H7 (cell line): Measurements from ENCODE around the gene LRRC1. TPM values are rescaled to one million over a fixed set of nuclear protein-coding genes. Genes with fewer than 3 reads are reported as not detected.

Source experiments
- DNase-seq: peaks from one replicate; pipeline ENCODE4 v3.0.0; 2012
- H3K27me3 ChIP-seq: 2 replicates; pipeline ENCODE4 v1.6.0; 2011; ENCODE audit warnings: mild to moderate bottlenecking, low read length; ENCODE audit not compliant: control insufficient read depth, insufficient read depth
- H3K36me3 ChIP-seq: replicated peaks from 2 replicates; pipeline ENCODE4 v1.5.1; 2011; ENCODE audit warnings: low read length; ENCODE audit not compliant: control insufficient read depth, insufficient read depth
- H3K4me3 ChIP-seq: 2 replicates; pipeline ENCODE4 v1.5.1; 2011; ENCODE audit warnings: low read depth, mild to moderate bottlenecking, control low read depth, low read length, moderate library complexity; ENCODE audit not compliant: insufficient read depth
- total RNA-seq: library from RNA; depleted of rRNA; stranded (reverse); fragments of >200 nt; shearing (Covaris generic); gene quantifications from 2 replicates; pipeline ENCODE4 v1.2.3, GENCODE V29; 2014

The LRRC1 gene
- total RNA-seq, 1 experiment from 2014 or later: 10.1 TPM

- Histone ChIP-seq H3K27me3 (no peaks in the 10 kb centered on the region), H3K4me3 (no peak overlapping the region), H3K36me3 (no peaks in the 10 kb centered on the region)
- DNase-seq: no peak
These were observed 39.3 kb downstream of the LRRC1 start for GRCh38 chr6:53834132-53834531.

GRCh38 chr6:53837865-53838769 is 43.3 kb downstream of the LRRC1 start:
- Histone ChIP-seq H3K36me3 (no peaks in the 10 kb centered on the region), H3K27me3 (no peaks in the 10 kb centered on the region), H3K4me3 (no peak overlapping the region)
- DNase-seq: no peak

GRCh38 chr6:53840027-53840426 is 45.2 kb downstream of the LRRC1 start:
- no peaks in the 10 kb centered on the region for H3K36me3 ChIP-seq
- no peak overlapping the region for H3K4me3 ChIP-seq
- no peak for DNase-seq
- no peaks in the 10 kb centered on the region for H3K27me3 ChIP-seq

DNA sequence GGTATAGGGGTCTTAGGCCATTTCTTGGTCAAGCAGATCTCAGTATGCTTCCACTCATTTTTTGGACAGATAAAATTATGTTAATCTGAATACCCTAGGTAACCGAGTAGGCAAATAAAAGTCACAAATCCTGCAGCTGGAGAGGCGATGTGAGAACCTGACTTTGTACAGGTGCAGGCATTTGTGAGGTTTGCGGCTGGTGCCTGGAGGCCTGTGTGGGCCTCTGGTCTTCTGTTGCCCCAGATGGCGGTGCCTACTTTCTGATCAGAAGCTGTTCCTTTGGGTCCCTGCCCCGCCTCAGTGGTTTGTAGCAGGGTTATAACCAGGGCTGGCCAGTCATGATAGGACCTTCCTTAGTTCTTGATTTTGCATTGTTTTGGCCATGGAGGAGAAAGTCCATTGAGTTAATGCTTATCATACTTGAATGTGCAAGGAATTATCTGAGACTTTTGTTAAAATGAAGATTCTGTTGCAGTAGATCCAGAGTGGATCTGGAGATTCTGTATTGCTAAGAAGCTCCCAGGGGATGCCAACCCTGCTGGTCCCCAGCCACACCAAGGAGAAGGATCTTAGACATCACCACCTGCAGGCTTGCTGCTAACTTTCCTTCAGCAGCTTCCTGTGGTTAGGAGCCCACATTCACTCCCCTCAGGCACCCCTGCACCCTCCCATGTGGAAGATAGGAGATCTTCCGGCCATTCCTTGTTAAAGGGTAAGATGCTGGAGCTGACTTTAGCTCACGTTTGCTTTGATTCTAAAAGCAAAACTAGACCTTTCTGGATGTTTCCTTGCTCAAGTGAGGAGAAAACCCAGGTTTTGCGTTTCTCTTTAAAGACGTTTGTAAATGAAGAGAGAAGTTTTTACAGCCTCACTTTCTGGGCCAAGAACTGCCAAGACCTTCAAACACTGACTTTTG is 50.7 kb downstream of the LRRC1 start:
- no peak for DNase-seq
- H3K27me3 ChIP-seq: no peaks in the 10 kb centered on the region
- no peaks in the 10 kb centered on the region for H3K36me3 ChIP-seq
- H3K4me3 ChIP-seq: no peak overlapping the region

- Histone ChIP-seq H3K4me3 (no peak overlapping the region), H3K36me3 (no peaks in the 10 kb centered on the region), H3K27me3 (no peaks in the 10 kb centered on the region)
- DNase-seq: no peak
These were observed 51.4 kb downstream of the LRRC1 start for GRCh38 chr6:53846250-53846649.

DNA sequence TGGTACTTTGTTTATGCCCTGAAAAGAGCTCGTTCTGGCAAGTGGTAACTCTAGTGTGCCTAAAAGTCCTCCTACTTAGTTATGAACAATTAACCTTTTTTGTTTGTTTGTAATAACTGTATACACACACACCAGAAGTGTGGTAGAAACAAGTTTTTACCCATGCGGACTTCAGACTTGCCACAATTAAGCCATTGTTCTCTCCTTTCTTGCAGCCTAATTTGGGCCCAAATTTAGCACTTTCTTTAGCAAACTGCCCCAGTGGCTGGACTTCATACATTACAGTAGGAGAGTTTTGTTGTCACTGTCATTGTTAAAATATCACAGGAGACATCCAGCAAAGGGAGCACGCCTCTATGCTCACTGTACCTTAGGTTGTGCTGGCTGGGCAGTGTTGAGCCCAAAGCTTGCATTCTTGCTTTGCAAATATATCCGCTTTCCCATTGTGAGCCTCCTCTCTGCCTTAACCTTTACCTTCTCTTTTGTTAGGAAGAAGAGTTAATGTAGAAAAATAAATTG is 53.0 kb downstream of the LRRC1 start:
- no peak for DNase-seq
- Histone ChIP-seq H3K27me3 (no peaks in the 10 kb centered on the region), H3K36me3 (no peaks in the 10 kb centered on the region), H3K4me3 (no peak overlapping the region)

GRCh38 chr6:53850527-53850926 is 55.7 kb downstream of the LRRC1 start:
- Histone ChIP-seq H3K27me3 (no peaks in the 10 kb centered on the region), H3K4me3 (no peak overlapping the region), H3K36me3 (no peaks in the 10 kb centered on the region)
- no peak for DNase-seq

- H3K4me3 ChIP-seq: no peak overlapping the region
- H3K27me3 ChIP-seq: no peaks in the 10 kb centered on the region
- no peak for DNase-seq
- H3K36me3 ChIP-seq: no peaks in the 10 kb centered on the region
These were observed 56.8 kb downstream of the LRRC1 start for GRCh38 chr6:53851561-53851960.

DNA sequence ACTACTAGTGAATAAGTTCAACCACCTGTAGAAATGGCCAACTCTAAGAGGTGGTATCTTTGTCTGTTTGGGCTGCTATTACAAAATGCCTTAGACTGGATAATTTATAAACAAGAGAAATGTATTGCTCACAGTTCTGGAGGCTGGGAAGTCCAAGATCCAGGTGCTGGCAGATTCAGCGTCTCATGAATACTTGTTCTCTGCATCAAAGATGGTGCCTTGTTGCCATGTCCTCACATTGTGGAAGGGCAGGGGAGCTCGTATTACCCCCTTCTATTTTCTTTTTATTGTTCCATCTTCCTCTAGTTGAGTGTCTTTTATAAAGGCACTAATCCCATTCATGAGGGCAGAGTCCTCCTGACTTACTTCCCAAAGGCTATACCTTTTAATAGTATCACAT is 58.0 kb downstream of the LRRC1 start:
- no peak for DNase-seq
- no peak overlapping the region for H3K4me3 ChIP-seq
- no peaks in the 10 kb centered on the region for H3K27me3 ChIP-seq
- H3K36me3 ChIP-seq: no peaks in the 10 kb centered on the region

DNA sequence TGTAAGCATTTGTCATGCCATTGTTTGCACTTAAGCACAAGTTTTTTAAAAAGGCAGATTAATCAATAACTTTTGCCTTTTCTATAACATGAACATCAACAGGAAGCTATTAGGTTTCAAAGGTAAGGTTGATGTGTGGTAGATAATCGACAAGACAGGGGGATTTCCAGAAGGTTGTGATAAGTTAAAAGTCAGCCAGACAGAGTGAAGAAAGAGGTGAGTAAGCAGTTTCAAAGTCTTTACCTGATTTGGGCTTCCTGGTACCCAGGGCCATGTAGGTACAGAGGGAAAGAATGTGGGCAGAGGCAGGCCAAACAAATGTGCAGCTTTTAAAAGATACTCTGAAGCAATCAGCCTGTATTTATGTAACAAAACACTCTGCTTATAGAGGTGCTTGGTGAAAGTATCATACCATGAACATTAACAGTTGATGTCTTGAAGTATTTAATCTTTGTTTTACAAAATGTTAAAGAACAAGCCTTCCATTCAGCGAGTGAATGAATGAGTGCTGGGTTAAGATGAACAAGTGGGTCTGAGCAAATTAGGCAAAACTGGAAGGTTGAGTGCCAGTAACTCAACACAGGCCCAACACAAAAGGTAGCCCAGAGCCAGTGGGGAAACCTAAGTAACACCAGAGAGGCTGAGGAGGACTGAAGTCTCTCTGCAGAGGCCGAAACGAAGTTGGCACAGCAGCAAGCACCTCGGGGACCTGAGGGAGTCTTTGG is 60.2 kb downstream of the LRRC1 start:
- Histone ChIP-seq H3K4me3 (no peak overlapping the region), H3K36me3 (no peaks in the 10 kb centered on the region)
- DNase-seq: no peak

DNA sequence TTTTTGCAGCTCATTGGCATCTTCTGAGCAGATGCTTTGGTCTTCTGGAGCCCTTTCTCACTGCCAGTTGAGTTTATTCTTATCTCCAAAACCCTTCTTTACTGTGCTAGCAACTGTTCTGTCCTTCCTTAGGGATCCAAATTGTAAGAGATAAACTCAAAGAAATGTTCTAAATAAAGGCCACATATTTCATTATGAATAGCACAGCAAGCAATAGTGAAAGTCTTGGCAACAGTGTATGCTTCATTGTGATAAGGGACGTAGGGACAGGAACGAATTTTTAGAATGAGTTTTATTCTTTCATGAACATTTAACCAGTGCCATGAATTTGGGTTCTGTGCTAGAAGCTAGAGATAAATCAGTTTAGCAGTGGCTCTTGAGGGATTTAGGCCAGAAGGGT is 61.1 kb downstream of the LRRC1 start:
- no peak for DNase-seq

More for the DNA sequence above, 60.2 kb downstream of the LRRC1 start:
- H3K27me3 ChIP-seq: no peaks in the 10 kb centered on the region

GRCh38 chr6:53857318-53858094 is 62.7 kb downstream of the LRRC1 start:
- H3K27me3 ChIP-seq: no peaks in the 10 kb centered on the region
- H3K36me3 ChIP-seq: no peaks in the 10 kb centered on the region
- no peak for DNase-seq
- H3K4me3 ChIP-seq: no peak overlapping the region

More for the DNA sequence above, 61.1 kb downstream of the LRRC1 start:
- H3K27me3 ChIP-seq: no peaks in the 10 kb centered on the region
- H3K4me3 ChIP-seq: no peak overlapping the region
- H3K36me3 ChIP-seq: no peaks in the 10 kb centered on the region

- no peaks in the 10 kb centered on the region for H3K36me3 ChIP-seq
- no peak for DNase-seq
- no peak overlapping the region for H3K4me3 ChIP-seq
- no peaks in the 10 kb centered on the region for H3K27me3 ChIP-seq
These were observed 63.4 kb downstream of the LRRC1 start for GRCh38 chr6:53858196-53858595.
